A549 (cell line): Measurements from ENCODE around the gene KAT7. TPM values are rescaled to one million over a fixed set of nuclear protein-coding genes. Genes with fewer than 3 reads are reported as not detected.

Source experiments
- ATAC-seq, 2 experiments: fragments of 200-7000 bp in 1 of 2; fragments of >200 bp in 1 of 2; cut with Nextera tagmentation in 1 of 2; cut with Tn5 transposase in 1 of 2; 3 replicates each; pipeline versions ENCODE4 v1.8.0 to v1.9.1; 2018 to 2020; ENCODE audit warnings: mild to moderate bottlenecking in 1 of 2, moderate library complexity in 1 of 2
- CTCF ChIA-PET: fragments of 300-600 bp; sonication (Branson Sonifier 250); formaldehyde crosslinking; extraction: SDS; loops from one replicate; lab custom pipeline; 2021; ENCODE audit warnings: antibody characterized with exemption, inconsistent platforms; lab: Yijun Ruan, JAX
- POLR2A ChIA-PET: fragments of 350-600 bp; formaldehyde crosslinking; extraction: SDS; loops from one replicate; lab custom pipeline; 2021; ENCODE audit warnings: antibody characterized with exemption, inconsistent platforms; lab: Yijun Ruan, JAX
- DNase-seq, 2 experiments: peaks; one replicate each; pipeline versions ENCODE4 v3.0.0 to v3.0.0-alpha.2; 2011 to 2016; ENCODE audit warnings: low read depth in 1 of 2, low spot score in 1 of 2
- FAIRE-seq: peaks from 2 replicates; lab custom pipeline; 2011; peaks lifted over from hg19 to GRCh38; lab: Jason Lieb, UNC
- H3K27ac ChIP-seq, 2 experiments: fragments of >200 bp; sonication (Bioruptor Twin); formaldehyde crosslinking; 3 replicates each; pipeline ENCODE4 v1.5.1; 2016 to 2017
- H3K4me1 ChIP-seq: fragments of >200 bp; sonication (Bioruptor Twin); formaldehyde crosslinking; 3 replicates; pipeline ENCODE4 v1.6.1; 2016
- H3K4me2 ChIP-seq: fragments of >200 bp; sonication (Bioruptor Twin); formaldehyde crosslinking; 3 replicates; pipeline ENCODE4 v1.6.1; 2016
- H3K4me3 ChIP-seq: fragments of >200 bp; sonication (Bioruptor Twin); formaldehyde crosslinking; 3 replicates; pipeline ENCODE4 v1.5.1; 2016
- H3K9me3 ChIP-seq: fragments of >200 bp; sonication (Bioruptor Twin); formaldehyde crosslinking; 3 replicates; pipeline ENCODE4 v1.6.1; 2016
- CHD4 ChIP-seq: fragments of 200-600 bp; sonication (generic); IDR thresholded peaks from 2 replicates; pipeline ENCODE4 v1.6.1; 2016; ENCODE audit warnings: antibody characterized with exemption, mild to moderate bottlenecking, borderline replicate concordance
- EHF ChIP-seq: fragments of 250-450 bp; sonication (Bioruptor Pico); IDR thresholded peaks from 2 replicates; pipeline ENCODE4 v1.5.0; 2020; ENCODE audit warnings: mild to moderate bottlenecking
- ESRRA ChIP-seq: fragments of 150-350 bp; IDR thresholded peaks from 2 replicates; pipeline ENCODE4 v1.6.1; 2014; ENCODE audit warnings: mild to moderate bottlenecking, low read length, borderline replicate concordance
- FOSL2 ChIP-seq, 2 experiments: fragments of 450-650 bp in 1 of 2; fragments of >200 bp in 1 of 2; sonication (Bioruptor Twin) in 1 of 2; formaldehyde crosslinking; IDR thresholded peaks; 2 replicates each; pipeline versions ENCODE4 v1.5.0 to v1.6.1; 2016 to 2020; ENCODE audit warnings: mild to moderate bottlenecking in 1 of 2, moderate library complexity in 1 of 2
- FOXS1 ChIP-seq: fragments of 250-450 bp; sonication (Bioruptor Pico); IDR thresholded peaks from 2 replicates; pipeline ENCODE4 v1.5.0; 2020; ENCODE audit warnings: mild to moderate bottlenecking, moderate library complexity
- GATA3 ChIP-seq: IDR thresholded peaks from 2 replicates; pipeline ENCODE4 v1.6.1; 2012; ENCODE audit warnings: borderline replicate concordance
- HDAC2 ChIP-seq: fragments of 200-600 bp; sonication (generic); IDR thresholded peaks from 2 replicates; pipeline ENCODE4 v1.6.1; 2016
- HEYL ChIP-seq: fragments of 250-450 bp; sonication (Bioruptor Pico); IDR thresholded peaks from 2 replicates; pipeline ENCODE4 v1.8.0; 2021; ENCODE audit warnings: mild to moderate bottlenecking, moderate library complexity
- JUN ChIP-seq, 2 experiments: fragments of >200 bp; sonication (Bioruptor Twin); formaldehyde crosslinking; IDR thresholded peaks; 2 replicates in 1 of 2; 3 replicates in 1 of 2; pipeline ENCODE4 v1.6.1; 2016 to 2017
- JUNB ChIP-seq: fragments of >200 bp; sonication (Bioruptor Twin); formaldehyde crosslinking; IDR thresholded peaks from 2 replicates; pipeline ENCODE4 v1.6.1; 2016
- PHF8 ChIP-seq: fragments of 200-600 bp; sonication (generic); IDR thresholded peaks from 2 replicates; pipeline ENCODE4 v1.6.1; 2016; ENCODE audit warnings: low read depth, mild to moderate bottlenecking, antibody characterized with exemption, moderate library complexity, borderline replicate concordance
- RAD21 ChIP-seq, 2 experiments: fragments of >200 bp in 1 of 2; sonication (Bioruptor Twin) in 1 of 2; formaldehyde crosslinking in 1 of 2; IDR thresholded peaks in 1 of 2; conservative IDR thresholded peaks in 1 of 2; 2 replicates in 1 of 2; 3 replicates in 1 of 2; pipeline ENCODE4 v1.6.1; 2012 to 2018; ENCODE audit warnings: inconsistent platforms in 1 of 2
- SMC3 ChIP-seq: fragments of >200 bp; sonication (Bioruptor Twin); formaldehyde crosslinking; IDR thresholded peaks from 3 replicates; pipeline ENCODE4 v1.6.1; 2018; ENCODE audit warnings: inconsistent platforms
- TP53 ChIP-seq: fragments of 250-450 bp; sonication (Bioruptor Pico); IDR thresholded peaks from 2 replicates; pipeline ENCODE4 v1.5.0; 2021; ENCODE audit warnings: mild to moderate bottlenecking, moderate library complexity
- ZC3H11A ChIP-seq: fragments of 450-650 bp; IDR thresholded peaks from 2 replicates; pipeline ENCODE4 v1.6.1; 2014; ENCODE audit warnings: antibody characterized with exemption, mild to moderate bottlenecking
- ZSCAN20 ChIP-seq: fragments of 250-450 bp; sonication (Bioruptor Pico); IDR thresholded peaks from 2 replicates; pipeline ENCODE4 v1.8.0; 2022; ENCODE audit warnings: mild to moderate bottlenecking, moderate library complexity
- WGBS: methylation state at CpG from one replicate; pipeline ENCODE4 v1.1.6; 2017; ENCODE audit errors: missing lambda C conversion rate; 5-methylcytosine and 5-hydroxymethylcytosine counted together
- polyA plus RNA-seq, 4 experiments: library from polyadenylated mRNA; depleted of rRNA in 3 of 4; stranded (reverse); fragments of >200 nt; fragmentation: RNase III in 1 of 4; extraction: RNeasy Plus Mini Kit Qiagen cat#74134 plus additional on column Dnase treatment in 1 of 4; gene quantifications; 2 replicates in 3 of 4; 3 replicates in 1 of 4; pipeline ENCODE4 v1.2.3, GENCODE V29; 2011 to 2017
- TF ChIP-seq, protein P1 (sequence below): fragments of >200 bp; sonication (Bioruptor Twin); formaldehyde crosslinking; IDR thresholded peaks from 3 replicates; pipeline ENCODE4 v1.6.1; 2016
- TF ChIP-seq, protein P2 (sequence below): IDR thresholded peaks from 2 replicates; pipeline ENCODE4 v1.6.1; 2012; ENCODE audit warnings: low read depth, borderline replicate concordance
- TF ChIP-seq, protein P3 (sequence below): fragments of 200-600 bp; sonication (generic); IDR thresholded peaks from 2 replicates; pipeline ENCODE4 v1.6.1; 2016; ENCODE audit warnings: antibody characterized with exemption, mild to moderate bottlenecking, moderate library complexity
- TF ChIP-seq, protein P4 (sequence below): fragments of >200 bp; sonication (Bioruptor Twin); formaldehyde crosslinking; IDR thresholded peaks from 3 replicates; pipeline ENCODE4 v1.5.1; 2016

The KAT7 gene
- polyA plus RNA-seq, 2 of the 4 experiments (the other 2 are of a cell fraction), result 33.2 to 48.7 TPM

DNA sequence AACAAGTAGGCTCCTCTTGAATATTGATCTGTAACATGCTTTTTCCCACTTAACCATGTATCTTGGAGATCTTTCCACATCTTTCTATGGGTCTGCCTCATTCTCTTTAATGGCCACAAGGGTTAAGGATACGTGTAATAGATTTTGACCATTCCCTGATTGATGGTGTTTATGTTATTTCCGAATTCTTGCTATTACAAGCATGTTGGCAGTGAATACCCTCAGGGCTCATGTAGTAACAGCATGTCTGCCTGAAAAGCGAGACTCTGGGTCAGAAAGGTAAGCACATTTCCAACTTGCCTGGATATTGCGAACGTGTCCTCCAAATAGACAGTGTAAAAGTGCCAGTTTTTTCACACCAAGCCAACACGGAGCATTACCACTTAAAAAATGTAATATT lies 54.4 kb downstream of the KAT7 start:
- ChIA-PET CTCF (interaction anchor here (1.2 to 2.1 kb wide), 5 partner anchors 10 to 286 kb away, joined by 3 to 14 read pairs (median 4); no protein-coding TSS in a partner anchor), POLR2A (no interaction called here)
- ATAC-seq, result no peak
- H3K4me3 ChIP-seq, result no peak overlapping the region
- H3K4me2 ChIP-seq, result no peak overlapping the region
- DNase-seq, result no peak
- no peak for FAIRE-seq
- TF ChIP-seq, protein P1, sequence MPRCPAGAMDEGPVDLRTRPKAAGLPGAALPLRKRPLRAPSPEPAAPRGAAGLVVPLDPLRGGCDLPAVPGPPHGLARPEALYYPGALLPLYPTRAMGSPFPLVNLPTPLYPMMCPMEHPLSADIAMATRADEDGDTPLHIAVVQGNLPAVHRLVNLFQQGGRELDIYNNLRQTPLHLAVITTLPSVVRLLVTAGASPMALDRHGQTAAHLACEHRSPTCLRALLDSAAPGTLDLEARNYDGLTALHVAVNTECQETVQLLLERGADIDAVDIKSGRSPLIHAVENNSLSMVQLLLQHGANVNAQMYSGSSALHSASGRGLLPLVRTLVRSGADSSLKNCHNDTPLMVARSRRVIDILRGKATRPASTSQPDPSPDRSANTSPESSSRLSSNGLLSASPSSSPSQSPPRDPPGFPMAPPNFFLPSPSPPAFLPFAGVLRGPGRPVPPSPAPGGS, result no peak
- TF ChIP-seq GATA3 (no peak), SMC3 (no peak), JUNB (no peak), PHF8 (no peak), ESRRA (no peak), JUN (IDR thresholded peaks at IDR 0.05) (no peak), FOSL2 (IDR thresholded peaks at IDR 0.05) (no peak), FOSL2 (CRISPR knock-in tag; IDR thresholded peaks at IDR 0.05) (no peak), FOXS1 (CRISPR knock-in tag) (no peak), TP53 (CRISPR knock-in tag) (no peak), HEYL (CRISPR knock-in tag) (no peak), CHD4 (no peak), EHF (CRISPR knock-in tag) (no peak), ZC3H11A (no peak), ZSCAN20 (no peak), HDAC2 (no peak)
- TF ChIP-seq, protein P2, sequence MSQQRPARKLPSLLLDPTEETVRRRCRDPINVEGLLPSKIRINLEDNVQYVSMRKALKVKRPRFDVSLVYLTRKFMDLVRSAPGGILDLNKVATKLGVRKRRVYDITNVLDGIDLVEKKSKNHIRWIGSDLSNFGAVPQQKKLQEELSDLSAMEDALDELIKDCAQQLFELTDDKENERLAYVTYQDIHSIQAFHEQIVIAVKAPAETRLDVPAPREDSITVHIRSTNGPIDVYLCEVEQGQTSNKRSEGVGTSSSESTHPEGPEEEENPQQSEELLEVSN, result no peak
- TF ChIP-seq, protein P3, sequence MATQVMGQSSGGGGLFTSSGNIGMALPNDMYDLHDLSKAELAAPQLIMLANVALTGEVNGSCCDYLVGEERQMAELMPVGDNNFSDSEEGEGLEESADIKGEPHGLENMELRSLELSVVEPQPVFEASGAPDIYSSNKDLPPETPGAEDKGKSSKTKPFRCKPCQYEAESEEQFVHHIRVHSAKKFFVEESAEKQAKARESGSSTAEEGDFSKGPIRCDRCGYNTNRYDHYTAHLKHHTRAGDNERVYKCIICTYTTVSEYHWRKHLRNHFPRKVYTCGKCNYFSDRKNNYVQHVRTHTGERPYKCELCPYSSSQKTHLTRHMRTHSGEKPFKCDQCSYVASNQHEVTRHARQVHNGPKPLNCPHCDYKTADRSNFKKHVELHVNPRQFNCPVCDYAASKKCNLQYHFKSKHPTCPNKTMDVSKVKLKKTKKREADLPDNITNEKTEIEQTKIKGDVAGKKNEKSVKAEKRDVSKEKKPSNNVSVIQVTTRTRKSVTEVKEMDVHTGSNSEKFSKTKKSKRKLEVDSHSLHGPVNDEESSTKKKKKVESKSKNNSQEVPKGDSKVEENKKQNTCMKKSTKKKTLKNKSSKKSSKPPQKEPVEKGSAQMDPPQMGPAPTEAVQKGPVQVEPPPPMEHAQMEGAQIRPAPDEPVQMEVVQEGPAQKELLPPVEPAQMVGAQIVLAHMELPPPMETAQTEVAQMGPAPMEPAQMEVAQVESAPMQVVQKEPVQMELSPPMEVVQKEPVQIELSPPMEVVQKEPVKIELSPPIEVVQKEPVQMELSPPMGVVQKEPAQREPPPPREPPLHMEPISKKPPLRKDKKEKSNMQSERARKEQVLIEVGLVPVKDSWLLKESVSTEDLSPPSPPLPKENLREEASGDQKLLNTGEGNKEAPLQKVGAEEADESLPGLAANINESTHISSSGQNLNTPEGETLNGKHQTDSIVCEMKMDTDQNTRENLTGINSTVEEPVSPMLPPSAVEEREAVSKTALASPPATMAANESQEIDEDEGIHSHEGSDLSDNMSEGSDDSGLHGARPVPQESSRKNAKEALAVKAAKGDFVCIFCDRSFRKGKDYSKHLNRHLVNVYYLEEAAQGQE, result no peak
- peaks cover 8% of the 10 kb centered on the region; the same call in 1 of the 3 replicates for H3K4me1 ChIP-seq
- 84% methylated on average over 6 of the region's 6 CpGs for WGBS
- H3K9me3 ChIP-seq, result no peaks in the 10 kb centered on the region
- no peak overlapping the region for H3K27ac ChIP-seq

DNA sequence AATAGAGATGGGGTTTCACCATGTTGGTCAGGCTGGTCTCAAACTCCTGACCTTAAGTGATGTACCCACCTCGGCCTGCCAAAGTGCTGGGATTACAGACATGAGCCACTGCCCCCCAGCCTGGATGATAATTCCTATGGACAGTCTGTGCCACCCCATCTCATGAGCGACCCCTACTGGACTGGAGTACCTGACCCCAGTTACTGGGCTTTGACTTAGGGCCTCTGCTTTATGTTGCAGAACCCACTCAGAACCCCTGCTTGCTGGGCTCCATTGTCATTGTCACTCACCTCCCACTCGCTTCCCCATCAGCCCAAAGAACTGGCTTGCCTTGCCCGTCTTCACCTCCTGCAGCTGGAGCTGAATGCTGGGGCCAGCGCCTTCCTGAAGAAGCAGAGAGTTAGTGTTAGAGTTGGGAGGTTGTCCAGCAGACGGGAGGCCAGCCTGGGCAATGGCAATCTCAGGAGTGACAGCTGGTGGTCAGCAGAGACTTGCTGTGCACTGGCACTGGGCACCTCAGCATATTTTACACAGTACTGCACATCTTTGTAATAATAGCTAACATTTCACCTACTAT lies 55.4 kb downstream of the KAT7 start:
- H3K4me3 ChIP-seq, result no peak overlapping the region
- H3K27ac ChIP-seq, result no peak overlapping the region
- H3K4me1 ChIP-seq, result peaks cover 7% of the 10 kb centered on the region; the same call in 1 of the 3 replicates
- ChIA-PET CTCF (interaction anchor here (0.7 to 2.1 kb wide), 10 partner anchors 8 to 288 kb away, joined by 3 to 14 read pairs (median 4); no protein-coding TSS in a partner anchor), POLR2A (no interaction called here)
- TF ChIP-seq, protein P4, sequence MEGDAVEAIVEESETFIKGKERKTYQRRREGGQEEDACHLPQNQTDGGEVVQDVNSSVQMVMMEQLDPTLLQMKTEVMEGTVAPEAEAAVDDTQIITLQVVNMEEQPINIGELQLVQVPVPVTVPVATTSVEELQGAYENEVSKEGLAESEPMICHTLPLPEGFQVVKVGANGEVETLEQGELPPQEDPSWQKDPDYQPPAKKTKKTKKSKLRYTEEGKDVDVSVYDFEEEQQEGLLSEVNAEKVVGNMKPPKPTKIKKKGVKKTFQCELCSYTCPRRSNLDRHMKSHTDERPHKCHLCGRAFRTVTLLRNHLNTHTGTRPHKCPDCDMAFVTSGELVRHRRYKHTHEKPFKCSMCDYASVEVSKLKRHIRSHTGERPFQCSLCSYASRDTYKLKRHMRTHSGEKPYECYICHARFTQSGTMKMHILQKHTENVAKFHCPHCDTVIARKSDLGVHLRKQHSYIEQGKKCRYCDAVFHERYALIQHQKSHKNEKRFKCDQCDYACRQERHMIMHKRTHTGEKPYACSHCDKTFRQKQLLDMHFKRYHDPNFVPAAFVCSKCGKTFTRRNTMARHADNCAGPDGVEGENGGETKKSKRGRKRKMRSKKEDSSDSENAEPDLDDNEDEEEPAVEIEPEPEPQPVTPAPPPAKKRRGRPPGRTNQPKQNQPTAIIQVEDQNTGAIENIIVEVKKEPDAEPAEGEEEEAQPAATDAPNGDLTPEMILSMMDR, result peak; percentile 46
- TF ChIP-seq ESRRA, result no peak
- TF ChIP-seq RAD21 (conservative IDR thresholded peaks at IDR 0.05 in 1 of 2, IDR thresholded peaks at IDR 0.05 in 1 of 2), result peak; percentile 35 to 52; a peak in 3 of 5 replicates
- FAIRE-seq (no peak), DNase-seq (peak; percentile 52 to 69), ATAC-seq (peak in 1 of 2 experiments; percentile 74; a peak in 3 of 6 replicates)
- H3K4me2 ChIP-seq, result no peak overlapping the region
- WGBS, result 75% methylated on average over 6 of the region's 6 CpGs
- no peaks in the 10 kb centered on the region for H3K9me3 ChIP-seq
